ENCODE results near the gene PDIK1L. TPM values are rescaled to one million over a fixed set of nuclear protein-coding genes. Genes with fewer than 3 reads are reported as not detected.

Gene PDIK1L
- total and polyA plus RNA-seq, 4 donors = 3.2 to 9.2 (median 4.8) TPM

GRCh38 chr1:26097696-26098095 lies 13.9 kb upstream of the PDIK1L start:
- no peak for TF ChIP-seq YY1 (IDR thresholded peaks at IDR 0.05)
- no peak for TF ChIP-seq FOXA1 (IDR thresholded peaks at IDR 0.05)
- no peak for TF ChIP-seq RAD21 (IDR thresholded peaks at IDR 0.05)
- TF ChIP-seq RXRA (IDR thresholded peaks at IDR 0.05) = no peak
- TF ChIP-seq TAF1 (conservative IDR thresholded peaks at IDR 0.05) = no peak
- no peak for TF ChIP-seq SP1 (IDR thresholded peaks at IDR 0.05)
- no peak for TF ChIP-seq HNF4A (conservative IDR thresholded peaks at IDR 0.05)
- no peak for TF ChIP-seq JUND (IDR thresholded peaks at IDR 0.05)
- no peak for TF ChIP-seq GABPA (IDR thresholded peaks at IDR 0.05 in 1 of 2, conservative IDR thresholded peaks at IDR 0.05 in 1 of 2)
- TF ChIP-seq REST (IDR thresholded peaks at IDR 0.05) = no peak
- TF ChIP-seq FOXA2 (IDR thresholded peaks at IDR 0.05) = no peak
- TF ChIP-seq MAX (IDR thresholded peaks at IDR 0.05) = no peak

GRCh38 chr1:26098602-26099001 lies 13.0 kb upstream of the PDIK1L start:
- no peak overlapping the region for H3K9ac ChIP-seq (ENCODE audit: low read depth in 1 of 2, low read length in 2 of 2)
- H3K9me3 ChIP-seq (ENCODE audit: control insufficient read depth in 4 of 4, low read length in 3 of 4) = no peaks in the 10 kb centered on the region
- no peak overlapping the region for H3K27ac ChIP-seq (ENCODE audit: low read depth in 1 of 2, low read length in 2 of 2)
- H3K36me3 ChIP-seq (ENCODE audit: control insufficient read depth in 4 of 4, insufficient read depth in 3 of 4, low read depth in 1 of 4, low read length in 3 of 4) = no peaks in the 10 kb centered on the region
- H3K27me3 ChIP-seq (ENCODE audit: control insufficient read depth in 4 of 4, insufficient read depth in 4 of 4, low read length in 3 of 4) = peaks cover 0 to 3% (median 0%) of the 10 kb centered on the region in 4 donors
- H3K4me3 ChIP-seq (ENCODE audit: low read depth in 1 of 3, low read length in 3 of 3) = no peak overlapping the region
- 97% methylated on average over 4 of the region's 4 CpGs for WGBS
- DNase-seq (ENCODE audit: low spot score) = no peak
- TF ChIP-seq GABPA (IDR thresholded peaks at IDR 0.05 in 1 of 2, conservative IDR thresholded peaks at IDR 0.05 in 1 of 2) (no peak), JUND (IDR thresholded peaks at IDR 0.05) (no peak), CTCF (IDR thresholded peaks at IDR 0.05; ENCODE audit: low read depth, low read length, missing input control) (no peak), RAD21 (IDR thresholded peaks at IDR 0.05) (no peak), ZBTB33 (IDR thresholded peaks at IDR 0.05) (no peak), MAX (IDR thresholded peaks at IDR 0.05) (no peak), HNF4G (IDR thresholded peaks at IDR 0.05) (no peak), HNF4A (conservative IDR thresholded peaks at IDR 0.05) (no peak), ATF3 (IDR thresholded peaks at IDR 0.05) (no peak), FOXA1 (IDR thresholded peaks at IDR 0.05) (no peak), REST (IDR thresholded peaks at IDR 0.05) (no peak), NR2F2 (IDR thresholded peaks at IDR 0.05) (no peak), YY1 (IDR thresholded peaks at IDR 0.05) (no peak), TAF1 (conservative IDR thresholded peaks at IDR 0.05) (no peak), FOXA2 (IDR thresholded peaks at IDR 0.05) (no peak), RXRA (IDR thresholded peaks at IDR 0.05) (no peak), EGR1 (IDR thresholded peaks at IDR 0.05; ENCODE audit: low read depth in 2 of 2) (no peak), SP1 (IDR thresholded peaks at IDR 0.05) (no peak)
- H3K4me1 ChIP-seq (ENCODE audit: control insufficient read depth in 4 of 4, insufficient read depth in 4 of 4, low read length in 3 of 4) = peaks cover 0 to 2% (median under 1%) of the 10 kb centered on the region in 4 donors

More at GRCh38 chr1:26097696-26098095, 13.9 kb upstream of the PDIK1L start:
- H3K4me3 ChIP-seq (ENCODE audit: low read depth in 1 of 3, low read length in 3 of 3) = no peak overlapping the region
- H3K9me3 ChIP-seq (ENCODE audit: control insufficient read depth in 4 of 4, low read length in 3 of 4) = no peaks in the 10 kb centered on the region
- H3K4me1 ChIP-seq (ENCODE audit: control insufficient read depth in 4 of 4, insufficient read depth in 4 of 4, low read length in 3 of 4) = peaks cover 0 to 2% (median under 1%) of the 10 kb centered on the region in 4 donors
- peaks cover 0 to 3% (median 0%) of the 10 kb centered on the region in 4 donors for H3K27me3 ChIP-seq (ENCODE audit: control insufficient read depth in 4 of 4, insufficient read depth in 4 of 4, low read length in 3 of 4)
- no peak overlapping the region for H3K9ac ChIP-seq (ENCODE audit: low read depth in 1 of 2, low read length in 2 of 2)
- no peak for DNase-seq (ENCODE audit: low spot score)
- H3K36me3 ChIP-seq (ENCODE audit: control insufficient read depth in 4 of 4, insufficient read depth in 3 of 4, low read depth in 1 of 4, low read length in 3 of 4) = no peaks in the 10 kb centered on the region
- H3K27ac ChIP-seq (ENCODE audit: low read depth in 1 of 2, low read length in 2 of 2) = no peak overlapping the region

Measured in liver (tissue), 9 donors.